HG03442 (cell line): ENCODE data around the gene PRKN.
"Not testable (repeated sequence)": the region's sequence is repeated elsewhere in the genome, so short reads cannot be mapped to it uniquely, and the experiment has no call there.

ENCODE experiments used
- ATAC-seq: cut with Tn5 transposase; IDR thresholded peaks from one replicate; pipeline ENCODE4 v1.9.1; 2021; ENCODE audit warnings: mild to moderate bottlenecking, moderate library complexity; ENCODE audit not compliant: unreplicated experiment

Gene PRKN

GRCh38 chr6:161926324-161926723, 801.2 kb downstream of the PRKN start:
- no peak for ATAC-seq

DNA sequence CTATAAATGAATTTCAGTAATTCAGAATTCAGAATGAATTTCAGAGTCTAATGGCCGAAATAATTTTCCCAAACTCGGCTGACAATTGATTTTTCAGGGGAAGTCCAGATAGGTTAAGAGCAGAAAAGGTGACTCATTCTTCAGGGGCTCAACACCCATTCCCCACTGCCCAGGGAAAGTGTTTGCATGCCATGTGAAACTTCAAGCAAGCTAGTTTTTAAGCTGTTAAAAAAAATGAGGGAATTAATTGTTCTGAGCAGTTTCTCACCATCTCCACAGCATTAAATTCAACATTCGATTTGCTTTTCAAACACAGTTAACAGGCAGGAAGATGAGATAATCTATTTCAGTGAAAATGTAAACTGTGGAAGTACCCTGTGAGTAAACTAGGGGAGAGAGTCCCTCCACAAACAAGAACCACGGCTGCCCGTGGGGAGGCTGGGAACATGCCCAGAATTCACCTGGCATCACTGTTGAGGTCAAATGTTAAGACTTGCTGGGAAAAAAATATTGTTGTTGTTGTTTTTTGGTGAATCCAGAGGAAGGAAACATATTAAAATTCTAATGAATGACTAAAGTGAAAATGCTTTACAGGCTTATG, 803.0 kb downstream of the PRKN start:
- ATAC-seq: no peak

DNA sequence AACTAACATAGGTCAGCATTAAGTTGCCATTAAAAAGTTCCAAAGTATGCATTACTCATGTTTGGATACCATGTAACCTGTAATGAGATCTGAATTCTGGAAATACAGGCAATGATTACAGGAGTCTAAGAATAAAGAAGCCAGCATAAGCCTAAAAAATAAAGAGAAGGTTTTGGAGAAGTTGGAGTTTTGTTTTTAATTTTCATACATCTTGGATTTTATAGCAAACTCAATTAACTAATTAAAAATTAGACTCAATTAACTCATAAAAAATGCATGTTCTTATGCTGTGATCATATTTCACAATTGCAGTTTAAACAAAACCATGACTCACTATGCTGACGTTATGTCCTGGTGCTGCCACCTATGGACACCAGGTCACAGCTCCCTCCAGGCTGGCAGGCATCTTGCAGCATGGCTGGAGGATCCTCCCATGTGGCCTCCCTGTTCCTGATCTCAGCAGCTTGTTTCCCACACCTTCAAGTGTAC, 804.9 kb downstream of the PRKN start:
- ATAC-seq: no peak

DNA sequence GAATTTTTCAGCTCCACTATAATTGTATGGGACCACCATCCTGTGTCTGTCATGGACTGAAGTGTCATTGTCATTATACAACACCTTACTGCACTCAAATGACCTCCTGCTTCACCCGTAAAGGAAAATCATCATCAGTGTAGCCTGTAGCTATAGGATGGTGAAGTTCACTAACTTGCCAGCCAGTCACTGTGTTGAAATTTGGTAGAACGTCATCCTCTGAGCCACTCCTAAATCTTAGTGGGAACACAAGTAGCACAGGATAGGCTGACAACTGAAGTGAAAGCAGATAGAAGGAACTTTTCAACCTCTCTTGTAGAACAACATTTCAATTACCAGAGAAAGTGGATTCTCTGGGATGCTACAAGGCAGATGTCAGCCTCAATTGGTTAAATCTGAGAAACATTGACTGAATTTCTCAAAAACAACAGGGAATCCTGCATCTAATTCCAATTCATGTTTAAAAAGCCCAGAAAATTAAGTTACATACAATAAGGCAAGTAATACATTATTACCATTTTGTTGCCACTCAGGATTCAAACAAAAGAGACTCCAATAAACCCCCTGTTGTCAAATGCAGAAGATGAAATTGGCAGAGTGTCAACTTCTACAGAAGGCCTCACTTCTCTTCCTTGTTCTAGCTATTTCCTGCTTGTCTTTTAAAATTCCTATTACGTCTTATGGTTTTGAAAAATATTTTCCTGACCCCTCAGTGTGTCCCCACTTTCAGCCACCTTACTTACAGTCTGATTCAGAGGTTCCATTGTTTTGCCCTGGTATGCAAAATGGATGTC, 805.8 kb downstream of the PRKN start:
- ATAC-seq: no peak

DNA sequence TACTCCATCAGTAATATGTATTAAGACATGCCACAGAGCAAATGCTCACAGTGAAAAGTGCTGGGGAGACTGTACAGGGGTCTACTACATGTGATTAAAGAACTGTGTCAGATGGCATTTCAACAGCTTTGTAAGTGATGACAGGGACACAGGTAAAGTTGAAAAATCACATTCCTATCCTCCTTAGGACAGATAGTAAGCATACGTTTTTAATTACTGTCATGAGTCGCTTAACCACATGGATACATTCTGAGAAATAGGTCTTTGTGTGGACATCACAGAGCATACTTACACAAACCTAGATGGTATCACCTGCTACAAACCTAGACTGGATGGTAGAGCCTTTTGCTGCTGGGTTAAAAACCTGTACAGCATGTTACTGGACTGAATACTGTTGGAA, 807.9 kb downstream of the PRKN start:
- no peak for ATAC-seq

DNA sequence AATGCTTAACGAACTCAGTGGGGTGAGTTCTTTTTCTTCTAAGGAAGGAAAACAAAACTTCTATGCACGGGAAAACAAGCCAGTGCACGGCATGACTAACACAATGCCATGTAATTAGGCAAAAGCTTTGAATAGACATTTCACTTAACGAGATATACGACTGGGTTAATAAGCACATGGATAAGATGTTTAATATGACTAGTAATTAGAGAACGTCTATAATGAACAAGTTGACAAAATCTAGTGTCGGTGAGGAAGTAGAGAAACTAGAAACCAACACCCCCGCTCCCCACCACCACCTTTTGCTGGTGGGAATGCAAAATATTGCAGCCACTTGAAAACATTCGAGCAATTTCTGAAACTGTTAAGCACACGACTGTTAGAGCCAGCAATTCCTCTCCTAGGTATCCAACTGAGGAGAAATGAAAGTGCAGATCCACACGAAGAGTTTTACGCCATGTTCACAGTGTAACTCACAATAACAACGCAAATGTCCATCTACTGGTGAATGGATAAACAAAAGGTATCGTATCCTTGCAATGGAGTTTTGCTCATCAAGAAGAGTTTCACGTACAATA, 808.8 kb downstream of the PRKN start:
- no peak for ATAC-seq

GRCh38 chr6:161918109-161918531, 809.4 kb downstream of the PRKN start:
- ATAC-seq: no peak

- no peak for ATAC-seq
These were observed 809.9 kb downstream of the PRKN start for GRCh38 chr6:161917645-161918044.

- ATAC-seq: no peak
These were observed 812.1 kb downstream of the PRKN start for GRCh38 chr6:161915456-161915964.

DNA sequence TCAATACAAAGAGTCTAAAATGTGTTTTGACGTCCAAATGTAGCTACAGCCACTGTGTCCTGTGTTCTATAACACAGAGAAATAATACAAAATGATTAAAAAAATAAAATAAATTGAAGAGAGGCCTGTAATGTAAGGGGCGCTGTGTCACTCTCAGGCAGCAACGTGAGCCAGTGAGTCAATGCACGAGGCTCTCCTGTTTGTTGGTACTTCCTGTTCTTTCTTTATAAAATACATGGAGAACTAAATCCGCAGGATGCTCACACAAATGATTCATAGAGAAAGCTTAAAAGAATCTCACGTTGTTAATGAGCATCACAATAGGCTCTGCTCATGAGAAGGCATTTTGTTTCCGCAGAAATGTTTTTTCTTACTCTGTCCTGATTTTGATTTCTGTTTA, 818.7 kb downstream of the PRKN start:
- ATAC-seq: no peak

DNA sequence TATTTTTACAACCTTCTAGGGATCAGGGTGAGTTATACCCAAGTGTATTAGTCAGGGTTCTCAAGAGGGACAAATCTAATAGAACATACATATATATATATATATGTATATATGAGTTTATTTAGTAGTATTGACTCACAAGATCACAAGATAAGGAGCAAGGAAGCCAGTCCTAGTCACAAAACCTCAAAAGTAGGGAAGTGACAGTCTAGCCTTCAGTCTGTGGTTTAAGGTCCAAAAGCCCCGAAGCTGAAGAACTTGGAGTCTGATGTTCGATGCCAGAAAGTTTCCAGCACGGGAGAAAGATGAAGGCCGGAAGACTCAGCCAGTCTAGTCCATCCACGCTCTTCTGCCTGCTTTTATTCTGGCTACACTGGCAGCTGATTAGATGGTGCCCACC, 821.0 kb downstream of the PRKN start:
- ATAC-seq: no peak

GRCh38 chr6:161903584-161904212, 823.9 kb downstream of the PRKN start:
- no peak for ATAC-seq

GRCh38 chr6:161901740-161902426, 825.7 kb downstream of the PRKN start:
- ATAC-seq: no peak

- ATAC-seq: no peak
These were observed 833.1 kb downstream of the PRKN start for GRCh38 chr6:161894436-161894835.

GRCh38 chr6:161891542-161891941, 836.0 kb downstream of the PRKN start:
- no peak for ATAC-seq

DNA sequence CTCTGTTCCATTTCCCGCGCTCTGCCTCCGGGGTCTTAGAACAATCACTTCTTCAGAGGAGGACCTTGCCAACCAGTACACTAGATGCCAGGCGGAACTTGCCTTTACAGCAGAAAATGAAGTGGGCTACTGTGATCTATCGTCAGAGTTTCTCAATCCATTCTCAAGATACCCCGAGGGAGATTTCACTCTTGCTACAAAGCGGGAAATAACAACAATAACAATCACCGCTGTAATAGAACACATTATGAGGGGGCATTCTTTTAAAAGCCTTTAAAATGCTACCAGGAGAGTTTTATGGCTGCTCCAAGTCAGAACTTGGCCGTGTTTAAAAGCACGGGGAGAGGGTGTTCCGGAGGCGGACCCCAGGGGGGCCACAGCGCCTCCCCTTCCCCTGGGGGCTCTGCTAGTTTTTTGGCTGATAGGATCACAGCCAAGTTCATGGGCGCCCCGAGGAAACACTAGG, 836.7 kb downstream of the PRKN start:
- ATAC-seq: no peak

DNA sequence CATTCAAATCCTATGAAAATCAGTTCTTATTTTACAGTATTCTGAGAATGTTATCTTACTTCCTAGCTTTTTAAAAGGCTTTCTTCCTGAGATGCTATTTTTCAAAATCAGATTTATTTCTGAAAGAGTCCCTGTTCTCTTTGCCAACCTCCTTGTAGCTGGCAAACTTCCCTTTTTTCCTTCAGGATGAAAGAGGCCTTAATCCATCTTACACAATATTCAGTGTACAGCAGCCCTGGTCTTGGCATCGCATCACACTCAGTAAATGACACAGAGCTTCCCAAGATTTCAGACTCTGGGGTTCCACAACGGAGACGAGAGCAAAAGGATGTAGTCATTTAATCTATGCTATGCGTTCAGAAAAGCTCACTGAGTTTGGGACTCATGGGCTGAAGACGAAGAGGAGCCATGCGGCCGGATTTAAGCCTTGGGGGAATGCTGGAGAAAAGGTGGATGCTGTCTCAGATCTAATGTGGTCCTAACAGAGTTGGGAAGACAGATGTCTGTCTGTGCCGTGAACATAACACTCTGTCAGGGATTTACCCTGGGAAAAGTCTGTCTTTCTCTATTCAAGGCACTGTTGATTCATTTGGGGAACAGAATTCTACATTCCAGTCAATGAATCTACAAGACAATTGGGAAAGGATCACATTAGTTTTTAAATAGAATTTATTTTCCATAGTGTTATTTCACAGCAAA, 837.3 kb downstream of the PRKN start:
- ATAC-seq: no peak

GRCh38 chr6:161889324-161889723, 838.2 kb downstream of the PRKN start:
- no peak for ATAC-seq

DNA sequence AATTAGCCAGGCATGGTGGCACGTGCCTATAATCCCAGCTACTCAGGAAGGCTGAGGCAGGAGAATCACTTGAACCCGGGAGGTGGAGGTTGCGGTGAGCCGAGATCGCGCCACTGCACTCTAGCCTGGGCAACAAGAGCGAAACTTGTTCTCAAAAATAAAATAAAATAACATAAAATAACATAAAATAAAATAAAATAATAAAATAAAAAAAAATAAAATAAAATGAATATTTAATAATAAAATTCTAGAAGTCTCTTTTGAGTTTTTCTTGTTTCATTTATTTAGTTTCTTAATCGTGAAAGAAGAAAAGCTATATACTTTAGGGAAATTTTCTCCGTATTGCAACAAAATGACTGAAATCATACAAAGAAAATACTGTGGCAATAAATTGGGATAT, 841.0 kb downstream of the PRKN start:
- not testable (repeated sequence) for ATAC-seq

- no peak for ATAC-seq
These were observed 842.8 kb downstream of the PRKN start for GRCh38 chr6:161884782-161885181.
